Measurements from ENCODE around the gene VRK3.
A peak's percentile ranks its signal among the peaks of the same experiment; 100 is the strongest.

The VRK3 gene

DNA sequence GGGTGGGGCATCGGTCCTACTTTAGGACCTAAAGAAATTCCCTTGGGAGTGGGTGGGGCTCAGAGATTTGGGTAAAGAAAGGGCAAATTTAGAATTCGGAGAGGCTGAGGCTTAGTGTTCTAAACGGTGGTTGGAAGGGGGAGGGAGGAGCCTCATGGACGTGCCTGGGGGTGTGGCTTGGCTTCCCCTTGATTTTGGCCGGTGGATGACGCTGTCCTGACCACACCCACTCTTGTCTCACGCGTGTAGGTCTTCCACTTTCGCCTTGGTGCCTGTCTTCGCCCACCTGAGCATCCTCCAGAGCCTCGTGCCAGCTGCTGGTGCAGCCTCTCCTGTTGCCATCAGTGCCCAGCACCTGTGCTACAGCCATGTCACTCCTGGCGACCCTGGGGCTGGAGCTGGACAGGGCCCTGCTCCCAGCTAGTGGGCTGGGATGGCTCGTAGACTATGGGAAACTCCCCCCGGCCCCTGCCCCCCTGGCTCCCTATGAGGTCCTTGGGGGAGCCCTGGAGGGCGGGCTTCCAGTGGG, 94.6 kb downstream of the VRK3 start:
- no peak for DNase-seq (ENCODE audit: low read depth)

GRCh38 chr19:49929611-49930482, 95.3 kb downstream of the VRK3 start:
- peak; percentile 79 for DNase-seq (ENCODE audit: low read depth)

DNA sequence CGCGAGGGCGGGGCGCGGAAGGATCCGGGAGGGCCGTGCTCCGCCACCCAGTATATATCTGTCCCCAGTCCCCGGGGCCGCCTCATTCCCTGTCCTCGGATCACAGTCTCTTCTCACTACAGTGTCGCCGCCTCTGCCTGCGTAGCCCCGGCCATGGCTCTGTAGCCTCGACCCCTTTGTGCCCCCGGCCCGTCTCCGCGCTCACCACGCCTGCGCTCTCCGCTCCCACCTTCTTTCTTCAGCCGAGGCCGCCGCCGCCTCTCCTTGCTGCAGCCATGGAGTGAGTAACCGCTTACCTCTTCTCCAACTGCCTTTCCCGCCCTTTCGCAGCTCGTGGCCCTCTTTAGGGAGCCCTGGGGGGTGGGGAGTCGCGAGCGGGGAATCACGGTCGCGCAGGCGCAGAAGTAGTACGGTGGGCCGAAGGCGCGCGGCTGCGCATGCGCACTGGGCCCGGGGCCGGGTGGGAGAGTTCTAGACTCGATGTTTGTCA, 96.0 kb downstream of the VRK3 start, which contains the start of the genes ATF5 and NUP62:
Gene ATF5, plus strand, starts transcription at position 85 of the 490 bp plus-strand sequence. CDS start 1,646 bp downstream, outside the sequence.
Gene NUP62, minus strand, starts transcription at position 384 of the 490 bp plus-strand sequence. CDS start 19,697 bp downstream, outside the sequence.
- peak; percentile 90 for DNase-seq (ENCODE audit: low read depth)

DNA sequence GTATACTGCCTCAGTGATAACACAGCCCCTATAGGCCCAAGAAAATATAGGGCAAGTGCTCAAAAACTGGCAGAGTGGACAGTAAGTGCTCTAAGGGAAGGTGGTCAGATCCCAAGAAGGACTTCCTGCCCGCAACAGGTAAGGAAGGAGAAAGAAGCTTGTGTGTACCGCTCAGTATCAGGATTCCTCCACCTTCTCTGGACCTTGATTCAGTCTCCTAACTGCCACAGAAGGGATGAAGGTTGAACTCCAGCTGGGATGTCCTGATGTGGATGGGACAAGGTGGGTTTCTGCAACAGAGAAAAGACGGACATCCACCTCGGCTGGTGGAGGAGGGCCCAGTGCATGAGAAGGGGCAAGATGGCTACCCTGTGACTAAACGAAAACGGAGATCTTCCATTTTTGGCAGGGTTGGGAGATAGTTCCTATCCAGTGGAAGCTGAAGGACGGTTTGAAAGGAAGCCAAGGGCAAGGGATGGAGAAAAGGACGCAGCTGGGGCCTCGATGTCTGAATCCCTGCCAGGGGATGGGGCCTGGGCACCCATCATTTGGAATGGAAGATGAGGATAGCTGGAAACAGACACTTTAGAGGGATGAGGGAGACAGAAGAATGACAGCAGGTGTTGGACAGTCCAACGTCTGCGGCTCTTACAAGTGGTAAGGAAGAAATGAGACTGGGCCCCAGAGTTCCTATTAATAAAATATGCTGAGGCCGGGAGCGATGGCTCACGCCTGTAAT, 97.5 kb downstream of the VRK3 start:
- no peak for DNase-seq (ENCODE audit: low read depth)

GRCh38 chr19:49926515-49926914, 98.7 kb downstream of the VRK3 start:
- DNase-seq (ENCODE audit: low read depth), result no peak

All from stimulated activated CD8-positive, alpha-beta memory T cell treated with anti-CD3 and anti-CD28 coated beads, Interleukin-4, amount 100 ng/mL, for 24 hours (primary cell).